NCI-H2107 treated with DMSO at 0.1 percent for 48 hours (cell line): ENCODE results near the gene HMCN1.
A peak's percentile ranks its signal among the peaks of the same experiment; 100 is the strongest.

ENCODE experiments used
- DNase-seq: peaks from one replicate; lab custom pipeline; 2025; ENCODE audit not compliant: unreplicated experiment; lab: John Stamatoyannopoulos, UW

The HMCN1 gene

GRCh38 chr1:185733818-185734735 is at the start of gene HMCN1:
Gene HMCN1, plus strand, starts transcription at chr1:185734391. Its CDS starts 389 bp downstream, at chr1:185734780.
- peak; percentile 63 for DNase-seq

GRCh38 chr1:185686821-185687778 is 47.1 kb upstream of the HMCN1 start:
- DNase-seq: no peak

GRCh38 chr1:185690527-185690926 is 43.7 kb upstream of the HMCN1 start:
- no peak for DNase-seq

- DNase-seq: no peak
Measured at GRCh38 chr1:185693654-185694053, 40.5 kb upstream of the HMCN1 start.

- no peak for DNase-seq
Measured at GRCh38 chr1:185694081-185694480, 40.1 kb upstream of the HMCN1 start.

- no peak for DNase-seq
Measured at GRCh38 chr1:185695299-185695698, 38.9 kb upstream of the HMCN1 start.

- DNase-seq: no peak
Measured at GRCh38 chr1:185696422-185697150, 37.6 kb upstream of the HMCN1 start.

GRCh38 chr1:185699874-185700273 is 34.3 kb upstream of the HMCN1 start:
- DNase-seq: no peak

GRCh38 chr1:185701650-185702049 is 32.5 kb upstream of the HMCN1 start:
- DNase-seq: no peak

GRCh38 chr1:185704181-185704580 is 30.0 kb upstream of the HMCN1 start:
- no peak for DNase-seq

- no peak for DNase-seq
Measured at GRCh38 chr1:185716095-185716494, 18.1 kb upstream of the HMCN1 start.

- no peak for DNase-seq
Measured at GRCh38 chr1:185719021-185719420, 15.2 kb upstream of the HMCN1 start.

- DNase-seq: peak; percentile 7
Measured at GRCh38 chr1:185720633-185721272, 13.4 kb upstream of the HMCN1 start.

- DNase-seq: no peak
Measured at GRCh38 chr1:185721553-185721952, 12.6 kb upstream of the HMCN1 start.

- no peak for DNase-seq
Measured at GRCh38 chr1:185722098-185722497, 12.1 kb upstream of the HMCN1 start.

- DNase-seq: no peak
Measured at GRCh38 chr1:185727726-185728125, 6.5 kb upstream of the HMCN1 start.

GRCh38 chr1:185731446-185731845 is 2.7 kb upstream of the HMCN1 start:
- no peak for DNase-seq

GRCh38 chr1:185732951-185733350 is 1.2 kb upstream of the HMCN1 start:
- no peak for DNase-seq

- no peak for DNase-seq
Measured at GRCh38 chr1:185734929-185735700, 924 bp downstream of the HMCN1 start.

- DNase-seq: no peak
Measured at GRCh38 chr1:185735701-185736064, 1.5 kb downstream of the HMCN1 start.
